Uterus (tissue), 4 donors: Measurements from ENCODE around the gene GALNT9. TPM values are rescaled to one million over a fixed set of nuclear protein-coding genes. Genes with fewer than 3 reads are reported as not detected.

Experiments used
- DNase-seq, 2 donors: peaks; one replicate each; pipeline ENCODE4 v3.0.0-alpha.2; 2019 to 2020
- H3K27ac ChIP-seq, 2 donors: fragments of 200-600 bp; sonication (generic); 1 replicate in 1 of 2; 2 replicates in 1 of 2; pipeline ENCODE4 v1.5.1; 2016 to 2018
- H3K27me3 ChIP-seq, 2 donors: fragments of 200-600 bp; sonication (generic); one replicate each; pipeline ENCODE4 v1.5.1; 2018 to 2019; ENCODE audit warnings: control low read depth in 1 of 2
- H3K36me3 ChIP-seq, 2 donors: fragments of 200-600 bp; sonication (generic); one replicate each; pipeline ENCODE4 v1.5.1; 2019; ENCODE audit warnings: control low read depth in 1 of 2
- H3K4me1 ChIP-seq, 2 donors: fragments of 200-600 bp; sonication (generic); one replicate each; pipeline ENCODE4 v1.5.1; 2018 to 2019; ENCODE audit warnings: control low read depth in 1 of 2
- H3K4me3 ChIP-seq, 2 donors: fragments of 200-600 bp; sonication (generic); 1 replicate in 1 of 2; 2 replicates in 1 of 2; pipeline ENCODE4 v1.5.1; 2018 to 2019; ENCODE audit warnings: mild to moderate bottlenecking in 1 of 2
- H3K9me3 ChIP-seq, 2 donors: fragments of 200-600 bp; sonication (generic); one replicate each; pipeline ENCODE4 v1.5.1; 2019; ENCODE audit warnings: control low read depth in 1 of 2
- POLR2A ChIP-seq, 2 donors: fragments of 450-650 bp; IDR thresholded peaks; one replicate each; pipeline ENCODE4 v1.6.1; 2016; ENCODE audit warnings: antibody characterized with exemption in 2 of 2, mild to moderate bottlenecking in 1 of 2, moderate library complexity in 1 of 2
- intact Hi-C: fragments of 100-400 bp; cut with DNase I; formaldehyde crosslinking; loops from one replicate; pipeline ENCODE4 v1.15.1; 2023; ENCODE audit warnings: low total_unique reads
- total RNA-seq, 4 donors: library from RNA; depleted of rRNA in 3 of 4; stranded (reverse); fragments of >200 nt in 3 of 4; gene quantifications; one replicate each; pipeline versions ENCODE4 v1.1.0 to v1.2.4, GENCODE V29; 2014 to 2023
- TF ChIP-seq, protein P1 (sequence below), 4 experiments: fragments of 200-600 bp in 2 of 4; fragments of 450-650 bp in 2 of 4; sonication (generic) in 2 of 4; IDR thresholded peaks; one replicate each; pipeline ENCODE4 v1.5.1; 2016 to 2019; ENCODE audit warnings: antibody characterized with exemption in 4 of 4, mild to moderate bottlenecking in 2 of 4, moderate library complexity in 1 of 4
- donor health status: DM: yes; HTN: yes; CAD: no.

GALNT9 gene
- total RNA-seq, 4 donors from 2014 or later, result 1.5 to 4.3 TPM; not detected in 2

DNA sequence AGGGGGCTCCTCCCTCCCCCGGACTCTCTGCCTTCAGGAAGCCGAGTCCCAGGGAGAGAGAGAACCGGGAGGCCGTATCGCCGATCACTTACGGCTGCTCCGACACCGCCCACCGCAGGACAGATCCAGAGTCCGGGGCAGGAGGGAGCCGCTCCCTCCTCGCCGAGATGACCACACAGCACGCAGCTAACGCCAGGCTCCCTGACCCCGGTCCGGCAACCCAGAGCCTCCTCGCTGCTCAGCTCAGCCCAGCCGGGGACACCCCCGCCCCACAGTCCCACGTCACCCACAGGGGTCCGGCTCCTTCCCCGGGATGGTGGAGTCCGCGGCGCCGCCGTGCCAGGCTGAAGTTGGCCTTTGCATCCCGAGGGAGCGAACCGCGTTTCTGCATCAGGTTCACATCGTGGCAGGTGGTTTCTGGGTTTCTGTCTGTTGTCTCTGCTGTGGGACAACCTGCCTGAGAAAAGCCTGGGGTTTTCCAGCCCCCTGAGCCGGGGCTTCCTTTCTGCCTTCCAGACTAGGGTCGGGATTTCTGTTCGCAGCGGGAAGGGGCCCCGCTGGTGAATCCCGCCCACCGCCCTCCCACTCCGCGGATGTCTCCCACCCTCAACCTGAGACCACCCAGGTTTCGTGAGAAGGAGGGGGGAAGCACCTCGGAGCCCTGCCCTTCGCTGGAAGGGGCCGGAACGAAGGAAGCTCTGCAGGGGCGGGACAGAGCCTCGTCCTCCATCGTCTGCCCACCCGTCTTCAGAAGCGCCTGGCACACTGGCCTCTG lies 123.9 kb downstream of the GALNT9 start:
- H3K36me3 ChIP-seq, result no peaks in the 10 kb centered on the region
- no peaks in the 10 kb centered on the region for H3K9me3 ChIP-seq
- peaks cover 0 to 11% of the 10 kb centered on the region in 2 donors for H3K4me1 ChIP-seq
- H3K27ac ChIP-seq, result no peak overlapping the region
- TF ChIP-seq, protein P1, sequence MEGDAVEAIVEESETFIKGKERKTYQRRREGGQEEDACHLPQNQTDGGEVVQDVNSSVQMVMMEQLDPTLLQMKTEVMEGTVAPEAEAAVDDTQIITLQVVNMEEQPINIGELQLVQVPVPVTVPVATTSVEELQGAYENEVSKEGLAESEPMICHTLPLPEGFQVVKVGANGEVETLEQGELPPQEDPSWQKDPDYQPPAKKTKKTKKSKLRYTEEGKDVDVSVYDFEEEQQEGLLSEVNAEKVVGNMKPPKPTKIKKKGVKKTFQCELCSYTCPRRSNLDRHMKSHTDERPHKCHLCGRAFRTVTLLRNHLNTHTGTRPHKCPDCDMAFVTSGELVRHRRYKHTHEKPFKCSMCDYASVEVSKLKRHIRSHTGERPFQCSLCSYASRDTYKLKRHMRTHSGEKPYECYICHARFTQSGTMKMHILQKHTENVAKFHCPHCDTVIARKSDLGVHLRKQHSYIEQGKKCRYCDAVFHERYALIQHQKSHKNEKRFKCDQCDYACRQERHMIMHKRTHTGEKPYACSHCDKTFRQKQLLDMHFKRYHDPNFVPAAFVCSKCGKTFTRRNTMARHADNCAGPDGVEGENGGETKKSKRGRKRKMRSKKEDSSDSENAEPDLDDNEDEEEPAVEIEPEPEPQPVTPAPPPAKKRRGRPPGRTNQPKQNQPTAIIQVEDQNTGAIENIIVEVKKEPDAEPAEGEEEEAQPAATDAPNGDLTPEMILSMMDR (IDR thresholded peaks at IDR 0.05), result no peak
- TF ChIP-seq POLR2A (IDR thresholded peaks at IDR 0.05), result no peak
- intact Hi-C loops, result no loop called here
- no peak for DNase-seq
- no peak overlapping the region for H3K4me3 ChIP-seq
- peaks cover 3 to 17% of the 10 kb centered on the region in 2 donors for H3K27me3 ChIP-seq

DNA sequence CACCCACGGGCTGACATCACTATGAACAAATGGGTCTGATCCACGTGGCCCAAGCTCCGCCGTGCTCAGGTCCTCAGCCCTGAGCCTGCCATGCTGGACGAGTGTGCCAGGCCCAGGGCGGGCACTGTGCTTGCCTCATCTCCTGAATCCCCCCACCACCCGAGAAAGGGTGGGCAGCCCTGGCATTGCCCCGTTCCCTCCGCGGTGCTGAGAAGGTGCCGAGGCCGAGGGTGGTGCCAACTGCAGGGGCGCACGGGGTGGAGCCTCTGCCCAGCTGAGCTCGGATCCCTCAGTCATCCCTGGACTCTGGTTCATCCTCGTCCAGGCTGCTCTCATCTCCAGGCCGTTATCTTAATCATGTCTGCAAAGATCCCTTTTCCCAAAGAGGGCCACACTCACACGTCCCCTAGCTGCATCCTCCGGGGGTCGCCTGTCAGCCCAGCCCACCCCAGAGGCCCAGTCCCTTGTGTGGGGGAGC lies 124.6 kb downstream of the GALNT9 start:
- intact Hi-C loops, result no loop called here
- H3K4me1 ChIP-seq, result peaks cover 0 to 11% of the 10 kb centered on the region in 2 donors
- H3K27ac ChIP-seq, result no peak overlapping the region
- no peaks in the 10 kb centered on the region for H3K9me3 ChIP-seq
- no peak for TF ChIP-seq POLR2A (IDR thresholded peaks at IDR 0.05)
- TF ChIP-seq, protein P1 (IDR thresholded peaks at IDR 0.05), result no peak
- no peaks in the 10 kb centered on the region for H3K36me3 ChIP-seq
- peaks cover 3 to 17% of the 10 kb centered on the region in 2 donors for H3K27me3 ChIP-seq
- H3K4me3 ChIP-seq, result no peak overlapping the region
- DNase-seq, result no peak

DNA sequence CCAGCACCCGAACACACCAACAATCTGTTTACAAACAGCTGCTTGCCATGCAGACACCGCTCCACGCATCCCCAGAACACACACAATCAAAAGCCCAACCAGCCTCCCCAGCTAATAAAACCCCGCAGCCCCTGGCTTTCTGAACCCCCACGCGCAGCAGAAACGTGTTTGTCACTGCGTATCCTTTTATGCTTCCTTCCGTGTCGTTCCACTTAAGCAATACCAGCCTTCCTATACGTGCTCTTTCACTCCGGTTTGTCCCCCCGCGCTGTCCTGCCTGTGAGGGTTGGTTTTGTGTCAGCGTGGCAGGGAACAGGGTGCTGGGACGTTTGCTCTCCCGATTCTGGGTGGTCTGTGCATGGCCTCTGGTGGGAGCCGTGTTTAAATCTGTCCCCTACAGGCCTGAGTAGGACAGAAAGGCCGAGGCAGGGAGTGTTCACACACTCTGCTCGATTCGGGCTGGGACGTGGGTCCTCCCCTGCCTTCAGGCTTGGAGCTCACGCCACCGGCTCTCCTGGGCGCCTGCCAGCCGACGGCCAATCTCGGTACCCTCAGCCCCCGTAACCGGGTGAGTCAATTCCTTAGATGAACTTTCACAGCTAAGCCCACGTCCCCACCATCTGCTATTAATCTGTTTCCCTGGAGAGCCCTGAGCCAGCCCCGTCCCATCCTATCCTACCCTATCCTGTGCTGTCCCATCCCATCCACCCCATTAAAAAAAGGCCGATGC lies 125.2 kb downstream of the GALNT9 start:
- no peak for DNase-seq
- H3K36me3 ChIP-seq, result no peaks in the 10 kb centered on the region
- intact Hi-C loops, result no loop called here
- no peak for TF ChIP-seq POLR2A (IDR thresholded peaks at IDR 0.05)
- TF ChIP-seq, protein P1 (IDR thresholded peaks at IDR 0.05), result no peak
- H3K4me1 ChIP-seq, result peaks cover 0 to 11% of the 10 kb centered on the region in 2 donors
- no peaks in the 10 kb centered on the region for H3K9me3 ChIP-seq
- H3K27ac ChIP-seq, result no peak overlapping the region
- peaks cover 3 to 17% of the 10 kb centered on the region in 2 donors for H3K27me3 ChIP-seq
- H3K4me3 ChIP-seq, result no peak overlapping the region

DNA sequence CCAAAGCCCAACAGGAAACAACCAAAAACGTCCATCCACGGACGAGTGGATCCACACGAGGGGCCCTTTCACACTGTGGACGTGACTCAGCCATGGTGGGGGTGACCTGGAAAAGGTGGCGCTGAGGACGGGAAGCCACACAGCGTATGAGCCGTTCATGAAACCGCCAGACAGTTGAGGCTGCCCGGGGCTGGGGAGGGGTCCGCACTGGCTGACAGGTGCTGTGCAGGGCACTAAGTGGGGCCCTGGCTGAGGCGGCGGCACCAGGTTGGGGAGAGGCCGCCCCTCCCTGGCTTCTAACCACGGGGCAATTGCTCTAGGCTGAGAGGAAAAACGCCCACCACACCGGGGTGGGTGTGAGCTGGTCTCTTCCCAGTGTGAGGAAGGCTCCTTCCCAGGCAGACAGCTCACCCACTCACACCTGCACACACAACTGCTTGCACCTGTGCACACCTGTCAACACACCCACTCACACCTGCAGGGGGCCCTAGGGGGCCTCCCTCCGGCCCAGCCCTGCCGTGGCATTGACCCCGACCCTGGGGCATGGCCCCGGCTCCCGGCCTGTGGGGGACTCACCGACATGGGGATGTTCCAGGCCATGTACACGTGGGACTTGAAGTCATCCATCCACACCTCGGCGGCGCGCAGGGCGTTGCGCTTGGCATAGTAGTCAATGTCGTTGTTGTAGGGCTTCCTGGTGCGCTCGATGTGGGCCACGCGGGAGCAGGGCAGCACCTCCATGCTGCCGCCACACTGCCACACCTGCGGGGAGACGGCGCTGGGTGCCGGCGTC lies 126.3 kb downstream of the GALNT9 start:
- intact Hi-C loops, result no loop called here
- Histone ChIP-seq H3K27me3 (peaks cover 3 to 17% of the 10 kb centered on the region in 2 donors), H3K27ac (no peak overlapping the region)

More for the DNA sequence above, 126.3 kb downstream of the GALNT9 start:
- Histone ChIP-seq H3K4me1 (peaks cover 0 to 11% of the 10 kb centered on the region in 2 donors), H3K9me3 (no peaks in the 10 kb centered on the region), H3K4me3 (no peak overlapping the region), H3K36me3 (no peaks in the 10 kb centered on the region)
- DNase-seq, result no peak
- TF ChIP-seq POLR2A (IDR thresholded peaks at IDR 0.05), result no peak
- TF ChIP-seq, protein P1 (IDR thresholded peaks at IDR 0.05), result no peak
